LNCaP clone FGC (cell line): Measurements from ENCODE around the gene KLHL29.

Source experiments
- DNase-seq: peaks from one replicate; pipeline ENCODE4 v3.0.0-alpha.2; 2011; ENCODE audit warnings: low read depth
- H3K4me3 ChIP-seq: 2 replicates; pipeline ENCODE4 v1.5.1; 2011; ENCODE audit warnings: mild to moderate bottlenecking, low read depth, low read length, control low read depth
- TF ChIP-seq, protein P1 (sequence below): IDR thresholded peaks from 2 replicates; pipeline ENCODE4 v1.5.1; 2012; ENCODE audit warnings: mild to moderate bottlenecking; ENCODE audit not compliant: control insufficient read depth, insufficient read depth; ENCODE audit errors: extremely low read depth

KLHL29 gene

DNA sequence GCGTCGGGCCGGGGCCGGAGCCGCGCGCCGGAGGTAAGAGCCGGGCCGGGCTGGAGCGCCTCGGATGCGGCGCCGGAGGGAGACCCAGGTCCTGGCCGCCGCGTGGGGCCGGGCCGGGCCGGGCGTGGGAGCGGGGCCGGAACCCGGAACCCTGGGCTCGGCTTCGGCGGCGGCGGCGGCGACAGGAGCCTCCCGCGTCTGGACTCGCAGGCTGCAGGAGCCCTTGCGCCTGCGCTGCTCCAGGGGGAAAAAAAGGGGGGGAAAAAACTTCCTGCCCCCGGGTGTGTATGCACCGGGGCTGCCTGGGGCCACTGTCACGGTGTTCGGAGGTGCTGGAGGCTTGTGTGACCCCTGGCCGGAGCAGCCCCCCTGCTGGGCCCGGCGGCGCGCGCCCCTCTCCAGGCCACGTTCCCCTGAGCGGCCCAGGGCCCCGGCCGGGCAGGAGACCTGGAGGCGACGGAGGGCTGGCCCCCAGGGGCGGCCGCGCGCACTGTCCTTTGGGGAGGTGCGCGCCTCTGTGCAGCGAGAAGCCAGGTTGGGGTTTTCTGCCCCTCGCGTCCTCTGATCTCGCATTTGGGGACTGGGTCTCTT lies 864 bp downstream of the KLHL29 start:
- peak overlapping the region; percentile 60 for H3K4me3 ChIP-seq
- DNase-seq = no peak
- TF ChIP-seq, protein P1, sequence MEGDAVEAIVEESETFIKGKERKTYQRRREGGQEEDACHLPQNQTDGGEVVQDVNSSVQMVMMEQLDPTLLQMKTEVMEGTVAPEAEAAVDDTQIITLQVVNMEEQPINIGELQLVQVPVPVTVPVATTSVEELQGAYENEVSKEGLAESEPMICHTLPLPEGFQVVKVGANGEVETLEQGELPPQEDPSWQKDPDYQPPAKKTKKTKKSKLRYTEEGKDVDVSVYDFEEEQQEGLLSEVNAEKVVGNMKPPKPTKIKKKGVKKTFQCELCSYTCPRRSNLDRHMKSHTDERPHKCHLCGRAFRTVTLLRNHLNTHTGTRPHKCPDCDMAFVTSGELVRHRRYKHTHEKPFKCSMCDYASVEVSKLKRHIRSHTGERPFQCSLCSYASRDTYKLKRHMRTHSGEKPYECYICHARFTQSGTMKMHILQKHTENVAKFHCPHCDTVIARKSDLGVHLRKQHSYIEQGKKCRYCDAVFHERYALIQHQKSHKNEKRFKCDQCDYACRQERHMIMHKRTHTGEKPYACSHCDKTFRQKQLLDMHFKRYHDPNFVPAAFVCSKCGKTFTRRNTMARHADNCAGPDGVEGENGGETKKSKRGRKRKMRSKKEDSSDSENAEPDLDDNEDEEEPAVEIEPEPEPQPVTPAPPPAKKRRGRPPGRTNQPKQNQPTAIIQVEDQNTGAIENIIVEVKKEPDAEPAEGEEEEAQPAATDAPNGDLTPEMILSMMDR = no peak

DNA sequence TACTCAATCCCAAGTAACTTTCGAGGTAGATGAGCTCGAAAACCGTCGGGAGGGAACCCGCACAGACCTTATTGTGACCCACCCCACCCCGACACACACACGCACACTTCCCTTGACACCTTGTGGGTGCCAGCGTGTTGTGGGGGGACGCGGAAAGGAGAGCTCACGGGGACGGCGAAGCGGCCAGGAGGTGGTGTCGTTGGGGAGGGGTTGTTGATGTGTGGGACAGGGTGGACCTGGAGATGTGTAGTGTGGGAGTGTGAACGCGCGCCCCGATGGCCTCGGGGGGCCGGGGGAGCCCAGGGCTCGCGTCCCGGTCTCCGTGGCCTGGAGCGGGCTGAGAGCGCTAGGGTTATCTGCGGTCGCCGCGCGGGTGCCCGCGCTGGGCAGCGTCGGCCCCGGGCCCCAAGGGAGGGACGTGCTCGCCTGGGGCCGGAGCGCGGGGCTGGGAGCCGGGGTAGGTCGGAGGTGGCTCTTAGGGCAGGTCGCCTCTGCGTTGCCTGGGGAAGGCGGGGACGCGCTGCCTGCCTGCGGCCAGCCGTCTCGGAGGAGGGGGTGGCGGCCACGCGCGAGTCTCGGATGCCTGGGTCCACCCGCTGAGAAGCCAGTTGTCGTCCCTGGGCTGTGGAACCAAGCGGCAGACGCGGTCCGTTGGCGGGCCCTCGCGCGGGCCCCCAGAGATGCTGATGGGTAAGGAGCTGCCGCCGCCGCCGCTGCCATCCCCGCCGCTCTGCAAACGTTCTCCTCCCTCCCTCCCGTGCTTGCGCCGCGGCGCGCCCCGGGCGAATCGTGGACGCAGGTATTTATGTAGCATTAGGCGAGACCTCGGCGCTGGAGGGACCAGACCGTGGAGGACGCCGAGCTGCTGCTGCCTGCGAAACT lies 1.6 kb downstream of the KLHL29 start:
- no peak for DNase-seq
- TF ChIP-seq, protein P1 = no peak
- H3K4me3 ChIP-seq = peak overlapping the region; percentile 60

DNA sequence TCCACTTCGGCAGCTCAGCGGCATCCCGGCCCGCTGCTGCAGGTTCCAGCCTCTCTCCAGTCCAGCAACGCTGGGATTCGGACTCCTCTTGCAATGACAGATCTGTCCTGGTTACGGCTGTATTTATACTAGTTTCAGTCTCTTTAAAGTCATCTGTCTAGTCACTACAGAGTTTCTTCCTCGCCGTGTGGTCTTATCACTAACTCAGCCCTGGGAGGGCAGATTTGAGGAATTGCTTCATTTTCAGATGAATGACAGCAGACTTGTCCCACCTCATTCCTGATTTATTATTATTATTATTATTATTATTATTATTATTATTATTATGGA lies 2.2 kb downstream of the KLHL29 start:
- H3K4me3 ChIP-seq = peak overlapping the region; percentile 60
- TF ChIP-seq, protein P1 = no peak
- DNase-seq = no peak

DNA sequence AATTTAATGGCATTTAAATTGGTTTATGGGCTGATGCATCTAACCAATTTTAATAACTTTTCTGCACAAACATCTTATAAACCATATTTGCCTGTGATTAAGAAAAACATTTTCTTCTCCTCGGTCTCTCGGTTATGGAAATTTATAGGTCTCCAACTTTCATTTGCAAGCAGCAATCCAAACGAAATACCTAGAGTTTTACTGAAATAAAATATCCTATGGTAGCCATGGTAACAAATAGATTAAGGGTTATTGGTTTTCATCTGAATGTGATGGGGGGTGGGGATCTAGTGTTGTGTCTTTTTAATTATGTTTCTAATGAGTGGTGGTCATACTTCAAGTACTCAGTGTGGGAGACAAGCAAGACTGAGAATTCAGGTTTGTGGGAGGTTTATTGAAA lies 2.9 kb downstream of the KLHL29 start:
- TF ChIP-seq, protein P1 = no peak
- DNase-seq = no peak
- no peak overlapping the region for H3K4me3 ChIP-seq

DNA sequence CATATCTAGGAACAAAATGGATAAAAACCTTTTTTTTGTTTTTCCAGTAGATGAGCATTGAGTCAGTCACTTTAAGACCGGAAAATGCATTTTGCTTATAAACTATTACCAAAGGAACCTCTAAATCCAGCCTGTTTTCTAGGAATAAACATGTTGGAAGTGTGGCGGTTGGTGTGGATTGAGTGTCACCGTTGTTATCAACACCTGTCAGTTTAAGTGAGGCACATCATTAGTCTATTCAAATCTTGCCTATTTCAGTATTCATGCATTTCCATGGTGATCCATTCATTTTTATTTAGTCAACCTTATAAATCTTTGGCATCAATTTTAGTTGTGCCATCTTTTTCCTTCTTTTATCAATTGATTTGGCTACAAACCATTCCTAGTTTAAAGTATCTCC lies 3.3 kb downstream of the KLHL29 start:
- TF ChIP-seq, protein P1 = no peak
- H3K4me3 ChIP-seq = no peak overlapping the region
- DNase-seq = no peak

DNA sequence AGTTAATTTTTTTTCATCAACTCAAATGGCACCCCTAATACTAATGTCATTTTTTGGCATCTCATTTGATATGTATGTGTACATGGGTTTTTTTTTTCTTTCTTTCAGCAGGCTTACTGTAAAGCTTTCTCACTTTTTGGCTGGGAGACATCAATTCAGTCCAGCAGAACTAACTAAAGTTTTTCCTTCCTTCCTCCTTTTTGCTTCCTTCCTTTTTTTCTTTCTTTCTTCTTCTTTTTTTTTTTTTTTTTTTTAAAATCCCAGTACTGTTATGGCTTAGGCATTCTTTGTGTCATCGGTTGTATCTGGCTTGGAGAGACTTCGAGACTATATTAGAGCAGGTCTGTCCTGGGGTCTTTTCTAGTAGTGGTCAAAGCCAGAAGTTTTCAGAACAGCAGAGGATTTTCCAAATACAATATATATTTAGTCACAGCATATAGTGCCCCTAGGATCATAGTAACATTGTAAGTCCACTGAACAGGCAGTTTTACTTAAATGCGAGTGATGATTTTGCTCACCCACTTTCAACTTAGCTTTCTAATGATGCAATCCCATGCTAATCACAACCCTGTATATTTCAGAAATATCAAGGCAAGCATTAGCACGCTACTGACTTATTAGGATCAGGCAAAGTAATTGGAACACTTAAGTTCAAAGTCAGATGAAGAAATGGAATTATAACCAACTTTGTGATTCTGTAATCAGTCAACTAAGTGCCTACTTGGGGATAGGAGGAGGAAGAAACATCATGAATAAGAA lies 4.0 kb downstream of the KLHL29 start:
- no peak for DNase-seq

More for the DNA sequence above, 4.0 kb downstream of the KLHL29 start:
- TF ChIP-seq, protein P1 = no peak
- H3K4me3 ChIP-seq = no peak overlapping the region
